GM21381 (cell line): ENCODE results near the gene ST3GAL6.

Source experiments
- ATAC-seq: cut with Tn5 transposase; IDR thresholded peaks from one replicate; pipeline ENCODE4 v1.9.1; 2021; ENCODE audit warnings: mild to moderate bottlenecking, moderate library complexity; ENCODE audit not compliant: unreplicated experiment

Gene ST3GAL6

DNA sequence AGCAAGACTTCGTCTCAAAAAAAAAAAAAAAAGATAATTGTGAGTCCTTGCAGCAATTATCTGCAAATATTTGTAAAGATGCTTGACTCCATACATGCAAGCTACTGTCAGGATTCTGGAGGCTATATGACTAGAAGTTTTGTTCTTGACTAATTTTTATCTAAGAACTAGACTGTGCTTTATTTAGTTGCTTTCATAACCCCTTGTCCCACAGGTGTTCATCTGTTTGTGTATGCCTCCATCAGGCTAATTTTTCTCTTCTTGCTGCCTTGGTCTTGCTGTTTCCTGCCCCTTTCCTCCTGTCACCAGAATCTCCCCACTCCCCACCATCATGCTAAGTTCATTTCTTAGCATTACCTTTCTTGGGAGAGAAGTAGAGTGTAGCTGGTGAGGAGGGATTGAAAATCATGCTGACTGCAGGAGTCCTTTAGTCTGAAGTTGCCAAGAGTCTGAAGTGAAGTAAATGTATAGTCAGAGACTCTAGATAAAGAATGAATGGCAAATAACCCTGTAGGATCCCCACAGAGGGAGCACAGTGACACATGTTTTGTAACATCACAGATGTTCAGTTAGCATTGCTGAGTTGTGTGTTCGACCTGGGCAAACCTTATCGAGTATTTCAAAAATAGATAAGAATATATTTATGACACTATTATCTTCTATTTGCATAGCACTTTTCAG, 12.5 kb downstream of the ST3GAL6 start:
- no peak for ATAC-seq

DNA sequence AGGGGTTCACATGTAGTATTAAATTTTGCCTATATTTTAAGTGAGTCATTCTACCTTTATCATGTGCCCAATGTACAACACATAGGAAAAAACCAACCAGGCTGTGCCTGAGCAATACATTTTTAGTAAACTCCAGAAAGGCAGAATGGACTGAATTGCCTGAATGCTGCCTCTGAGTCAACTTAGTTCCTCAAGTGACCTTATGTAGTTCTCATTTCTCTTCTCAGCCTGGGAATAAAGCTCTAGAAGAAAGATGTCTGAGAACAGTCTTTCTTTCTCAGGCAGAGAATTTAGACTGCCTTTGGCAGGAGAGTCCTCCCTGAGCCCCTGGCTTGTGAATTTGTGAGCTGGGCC, 13.0 kb downstream of the ST3GAL6 start:
- ATAC-seq = no peak

DNA sequence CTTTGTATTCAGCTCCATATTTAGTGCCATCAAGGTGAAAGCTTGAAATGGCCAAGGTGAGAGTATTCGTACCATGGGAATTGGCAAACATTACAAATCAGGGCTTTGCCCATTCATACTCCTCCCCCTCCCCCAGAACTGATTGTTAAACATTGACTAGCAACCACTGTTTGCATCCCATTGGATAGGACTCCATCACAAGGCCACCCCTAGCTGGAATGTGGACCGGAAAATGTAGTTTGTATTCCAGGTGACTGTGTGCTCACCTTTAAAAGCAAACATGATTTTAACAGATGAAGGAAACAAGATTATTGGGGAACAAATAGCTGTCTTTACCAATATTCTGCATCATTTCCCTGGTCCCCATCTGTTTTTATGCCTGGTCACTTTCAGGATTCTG, 14.1 kb downstream of the ST3GAL6 start:
- ATAC-seq = no peak

DNA sequence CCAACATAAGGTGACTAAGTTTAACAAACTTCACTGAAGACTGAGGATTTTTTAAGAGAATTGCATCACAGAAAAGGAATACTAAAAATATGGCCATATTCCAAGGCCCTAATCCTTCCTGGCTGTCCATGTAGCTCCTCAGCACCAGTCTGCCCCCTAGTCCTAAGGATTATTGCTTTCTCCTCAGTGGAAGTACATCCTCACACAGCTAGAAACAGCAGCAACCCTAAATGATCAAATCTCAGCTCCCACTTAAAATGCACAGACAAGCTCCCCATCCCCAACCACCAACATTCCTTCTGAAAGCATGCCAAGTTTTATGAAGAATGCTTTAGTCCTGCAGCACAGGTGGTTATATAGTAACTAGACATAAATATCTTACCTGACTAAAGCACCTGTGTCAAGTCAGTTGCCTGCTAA, 14.7 kb downstream of the ST3GAL6 start:
- ATAC-seq = no peak

DNA sequence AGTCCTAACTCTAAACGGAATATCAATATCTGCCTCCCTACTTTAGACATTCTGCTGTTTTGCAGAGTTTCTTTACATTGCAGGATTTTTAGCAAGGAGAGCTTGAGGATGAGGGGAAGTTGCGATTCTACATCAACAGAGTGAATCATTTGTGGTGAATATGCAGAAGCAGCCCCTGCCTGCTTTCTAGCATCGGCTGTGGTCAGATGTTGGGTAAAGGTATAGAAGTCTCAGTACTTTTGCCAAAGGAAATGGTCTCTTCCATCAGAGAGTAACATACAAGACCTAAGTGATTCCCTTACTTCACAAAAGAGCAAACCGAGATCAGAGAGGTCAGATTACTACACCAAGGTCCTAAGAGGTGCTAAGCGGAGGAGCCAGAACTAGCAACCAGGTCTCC, 15.2 kb downstream of the ST3GAL6 start:
- ATAC-seq = no peak

DNA sequence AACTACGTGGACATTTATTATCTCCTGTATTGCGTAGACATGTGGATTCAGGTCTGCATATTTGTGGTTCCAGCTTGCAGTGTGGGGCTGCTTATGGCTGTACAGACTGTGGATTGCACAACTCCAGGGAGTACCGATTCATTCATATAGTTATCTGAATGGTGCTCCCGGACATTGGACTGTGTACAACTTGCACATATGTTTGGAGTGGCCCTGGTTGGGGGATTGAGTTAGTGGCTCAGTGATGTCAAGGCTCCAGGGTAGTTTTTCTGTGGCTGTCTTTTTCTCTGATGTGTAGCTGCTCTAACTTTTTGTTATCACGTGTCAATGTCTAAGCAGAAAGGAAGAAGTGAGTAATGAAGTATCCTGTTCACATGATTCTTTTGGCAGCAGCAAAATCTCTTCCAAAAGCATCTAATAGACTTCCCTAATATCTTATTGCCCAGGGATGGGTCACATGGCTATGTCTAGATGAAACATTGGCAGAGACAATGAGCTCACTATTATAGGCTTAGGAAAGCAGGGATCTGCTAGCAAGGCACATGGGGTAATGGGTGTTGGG, 15.8 kb downstream of the ST3GAL6 start:
- ATAC-seq = no peak

DNA sequence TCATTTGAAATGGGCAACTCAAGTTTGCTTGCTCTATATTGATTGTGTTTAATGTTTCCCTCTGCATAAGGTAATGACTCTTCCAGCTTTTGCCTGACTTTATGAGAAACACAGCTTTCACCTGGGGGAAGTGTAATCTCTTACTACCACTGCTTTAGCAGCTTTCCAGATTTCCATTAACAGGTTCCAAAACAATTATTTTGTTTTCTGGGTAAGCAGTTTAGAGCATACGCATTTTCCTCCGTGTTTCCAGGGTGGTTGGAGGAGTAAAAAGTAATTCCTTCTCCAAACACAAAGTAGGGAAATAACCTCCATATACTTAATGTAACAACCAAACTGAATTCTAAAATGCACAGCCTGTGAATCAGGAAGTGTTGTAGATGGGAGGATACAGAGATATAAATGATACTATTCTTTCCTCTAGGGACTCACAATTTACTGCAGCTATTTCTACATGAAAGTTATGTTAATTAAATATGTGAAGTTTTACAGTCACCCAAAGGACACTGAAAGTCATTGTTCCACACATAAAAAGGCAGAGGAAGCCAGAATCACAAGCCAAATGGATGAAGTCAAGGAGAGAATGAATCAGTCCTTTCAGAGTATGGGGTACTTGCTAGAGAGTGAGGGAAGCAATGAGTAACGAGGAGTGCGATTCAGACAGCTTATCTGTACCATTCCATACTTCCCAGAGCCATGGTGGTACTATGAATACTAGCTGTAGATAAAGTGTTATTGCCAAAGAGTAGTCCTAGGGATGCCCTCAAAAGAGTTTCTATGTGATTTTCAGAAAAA, 16.6 kb downstream of the ST3GAL6 start:
- ATAC-seq = no peak

DNA sequence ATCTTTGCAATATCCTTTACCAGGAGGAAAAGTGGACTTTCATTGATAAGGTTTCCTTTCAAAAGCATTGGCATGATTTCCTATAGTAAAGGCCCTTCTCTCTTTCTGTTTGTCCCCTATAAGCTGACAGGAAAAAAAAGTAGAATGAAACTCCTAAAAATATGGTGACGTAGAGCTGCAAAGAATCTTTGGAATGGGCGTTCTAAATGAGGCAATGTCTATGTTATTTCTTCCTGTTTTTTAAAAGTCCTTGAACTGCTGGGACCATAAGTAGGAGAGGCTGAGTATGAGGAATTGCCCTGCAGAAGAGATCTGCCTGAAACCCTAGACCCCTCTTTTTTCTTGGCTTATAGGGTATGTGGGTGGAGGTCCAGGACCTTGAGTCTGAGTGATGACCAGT, 17.2 kb downstream of the ST3GAL6 start:
- ATAC-seq = no peak

DNA sequence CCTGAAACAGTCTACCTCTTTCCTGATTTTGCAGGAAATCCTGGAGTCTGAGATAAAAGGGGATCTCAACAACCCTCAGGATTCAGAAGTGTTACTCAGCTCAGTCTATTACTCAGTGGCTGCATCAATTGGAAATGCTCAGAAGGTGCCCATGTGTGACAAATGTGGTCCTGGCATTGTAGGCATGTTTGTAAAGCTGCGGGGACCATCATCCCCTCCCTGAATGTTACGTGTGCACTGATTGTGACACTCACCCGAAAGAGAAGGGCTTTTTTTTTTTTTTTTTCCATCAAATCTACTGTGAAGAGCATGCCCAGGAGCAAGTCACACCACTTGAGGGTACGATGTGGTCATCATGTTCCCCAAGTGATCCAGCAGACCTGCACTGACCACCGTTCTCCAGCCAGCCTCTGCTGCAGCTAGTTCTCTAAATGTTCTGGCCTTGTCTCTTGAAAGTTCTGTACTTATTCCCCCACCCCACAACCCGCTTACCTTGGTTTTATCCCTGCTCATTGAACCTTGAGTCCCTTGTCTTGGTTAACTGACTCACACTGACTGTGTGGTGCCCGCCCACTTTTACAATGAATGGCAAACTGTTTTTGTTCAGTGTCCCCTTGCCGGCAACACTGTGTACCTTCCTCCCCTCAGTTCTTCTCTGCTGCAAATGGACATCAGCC, 19.8 kb downstream of the ST3GAL6 start:
- ATAC-seq = no peak

DNA sequence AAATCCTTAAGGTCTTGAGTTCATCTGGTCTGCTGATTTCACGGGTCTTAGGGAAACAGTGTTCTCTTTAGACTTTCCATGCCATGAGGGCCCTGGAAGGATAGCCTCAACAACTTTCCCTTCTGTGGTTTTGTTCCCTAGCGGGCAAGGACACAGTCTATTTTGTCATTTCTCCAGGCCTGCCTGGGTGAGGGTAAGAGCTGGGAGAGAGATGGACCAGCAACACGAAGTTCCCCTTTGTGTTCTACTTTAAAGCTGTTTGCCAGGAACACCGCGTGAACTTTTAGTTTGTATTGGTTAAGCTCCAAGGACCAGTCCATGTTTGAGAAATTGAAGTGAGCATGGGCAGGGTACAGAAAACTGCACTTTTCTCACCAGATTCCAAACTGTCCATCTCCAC, 20.9 kb downstream of the ST3GAL6 start:
- ATAC-seq = no peak

DNA sequence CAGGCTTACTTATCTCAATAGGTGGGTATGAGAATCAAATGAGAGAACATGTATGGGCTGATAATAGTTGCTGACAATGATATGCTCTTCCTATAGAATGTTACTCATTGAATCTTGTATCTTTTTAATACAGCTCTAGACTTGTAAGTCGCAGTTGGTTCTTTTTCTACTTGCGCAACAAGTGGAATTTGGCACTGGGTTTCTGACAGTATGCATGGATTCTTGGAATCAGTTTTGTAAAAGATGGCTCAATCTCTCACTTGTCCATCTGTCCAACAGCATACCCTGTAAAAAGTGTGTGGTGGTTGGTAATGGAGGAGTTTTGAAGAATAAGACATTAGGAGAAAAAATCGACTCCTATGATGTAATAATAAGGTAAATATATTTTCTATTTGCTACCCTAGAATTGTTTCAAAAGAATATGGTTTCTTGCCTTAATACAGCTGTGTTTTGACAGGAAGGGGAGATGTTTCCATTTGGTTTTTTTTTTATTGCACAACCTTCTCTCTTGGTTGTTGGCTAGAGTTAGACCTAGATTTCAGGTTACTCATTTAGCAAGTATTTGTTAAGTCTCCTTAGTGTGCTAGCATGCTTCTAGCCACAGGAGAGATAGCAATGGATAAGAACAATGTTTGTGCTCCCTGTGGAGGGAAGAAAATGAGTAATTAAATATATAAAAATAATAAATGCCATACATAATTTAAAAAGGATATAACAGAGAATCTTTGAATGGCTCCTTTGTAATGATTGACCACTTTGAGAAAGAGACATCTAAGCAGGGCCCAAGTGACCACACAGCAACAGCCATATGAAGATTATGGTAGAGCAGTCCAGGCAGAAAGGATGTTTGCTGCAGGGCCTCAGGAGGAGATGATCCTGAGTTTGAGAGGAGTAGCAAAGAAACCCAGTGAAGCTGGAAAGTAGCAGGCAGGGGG, 21.8 kb downstream of the ST3GAL6 start:
- no peak for ATAC-seq

DNA sequence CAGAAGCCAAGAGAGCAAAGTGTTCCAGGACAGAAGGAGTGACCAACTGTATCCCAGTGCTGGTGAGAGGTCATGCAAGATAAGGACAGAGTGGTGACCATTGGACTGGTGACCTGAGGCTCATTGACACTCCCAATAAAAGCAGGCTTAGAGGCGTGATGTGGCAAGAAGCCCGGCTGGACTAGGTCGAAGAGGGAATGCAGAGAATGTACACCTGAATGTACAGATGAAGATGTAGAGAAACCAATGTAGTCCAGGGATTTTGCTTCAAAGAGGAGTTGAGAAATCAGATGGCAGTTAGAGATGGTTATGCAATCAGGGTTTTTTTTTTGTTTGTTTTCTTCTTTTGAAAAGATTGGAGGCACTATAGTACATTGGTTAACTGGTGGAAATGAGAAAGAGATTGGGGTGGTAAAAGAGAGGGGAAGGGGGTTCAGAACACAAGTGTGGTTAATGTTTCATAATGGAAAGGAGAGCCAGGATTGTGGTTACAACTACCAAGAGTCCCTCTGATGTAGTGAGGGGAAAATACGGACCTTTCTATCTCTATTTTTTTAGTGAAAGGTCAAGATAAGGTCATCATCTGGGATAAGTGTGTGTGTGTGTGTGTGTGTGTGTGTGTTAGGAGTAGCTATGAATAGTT, 23.3 kb downstream of the ST3GAL6 start:
- ATAC-seq = no peak

DNA sequence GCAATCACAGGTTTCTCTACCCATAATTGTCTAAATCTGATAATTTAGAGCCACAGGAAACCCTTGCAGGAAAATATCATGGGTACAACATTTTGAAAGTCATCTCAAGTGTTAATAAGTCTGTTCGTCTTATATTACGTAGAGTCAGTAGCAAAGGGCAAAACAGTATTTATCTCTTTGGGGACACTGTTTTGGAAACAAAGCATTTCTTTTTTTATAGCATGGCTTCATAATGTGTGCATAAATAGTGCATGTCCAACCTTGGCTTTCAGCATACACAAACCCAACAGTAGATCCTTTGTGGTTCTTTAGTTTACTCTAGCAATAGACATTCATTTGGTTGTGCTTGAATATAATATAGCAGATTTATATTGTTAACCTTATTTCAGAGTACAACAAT, 24.0 kb downstream of the ST3GAL6 start:
- no peak for ATAC-seq

DNA sequence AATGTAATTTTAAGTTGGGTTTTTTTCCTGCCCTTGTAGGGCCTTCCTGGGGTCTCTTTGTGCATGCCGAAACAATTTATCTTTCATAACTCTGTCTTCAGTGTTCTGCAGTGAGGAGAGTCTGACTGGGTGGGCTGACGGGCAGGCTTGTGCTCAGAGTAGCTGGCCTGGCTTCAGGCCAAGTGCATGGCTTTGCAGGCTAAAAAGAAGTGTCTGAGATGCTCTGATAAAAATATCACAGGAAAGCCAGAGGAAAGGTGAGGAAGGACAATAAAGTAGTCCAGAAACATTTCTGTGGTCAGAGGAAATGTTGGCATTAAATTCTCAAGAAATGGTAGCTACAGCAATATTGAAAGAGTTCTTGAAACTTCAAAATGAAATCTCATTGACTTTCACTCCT, 25.5 kb downstream of the ST3GAL6 start:
- ATAC-seq = no peak

DNA sequence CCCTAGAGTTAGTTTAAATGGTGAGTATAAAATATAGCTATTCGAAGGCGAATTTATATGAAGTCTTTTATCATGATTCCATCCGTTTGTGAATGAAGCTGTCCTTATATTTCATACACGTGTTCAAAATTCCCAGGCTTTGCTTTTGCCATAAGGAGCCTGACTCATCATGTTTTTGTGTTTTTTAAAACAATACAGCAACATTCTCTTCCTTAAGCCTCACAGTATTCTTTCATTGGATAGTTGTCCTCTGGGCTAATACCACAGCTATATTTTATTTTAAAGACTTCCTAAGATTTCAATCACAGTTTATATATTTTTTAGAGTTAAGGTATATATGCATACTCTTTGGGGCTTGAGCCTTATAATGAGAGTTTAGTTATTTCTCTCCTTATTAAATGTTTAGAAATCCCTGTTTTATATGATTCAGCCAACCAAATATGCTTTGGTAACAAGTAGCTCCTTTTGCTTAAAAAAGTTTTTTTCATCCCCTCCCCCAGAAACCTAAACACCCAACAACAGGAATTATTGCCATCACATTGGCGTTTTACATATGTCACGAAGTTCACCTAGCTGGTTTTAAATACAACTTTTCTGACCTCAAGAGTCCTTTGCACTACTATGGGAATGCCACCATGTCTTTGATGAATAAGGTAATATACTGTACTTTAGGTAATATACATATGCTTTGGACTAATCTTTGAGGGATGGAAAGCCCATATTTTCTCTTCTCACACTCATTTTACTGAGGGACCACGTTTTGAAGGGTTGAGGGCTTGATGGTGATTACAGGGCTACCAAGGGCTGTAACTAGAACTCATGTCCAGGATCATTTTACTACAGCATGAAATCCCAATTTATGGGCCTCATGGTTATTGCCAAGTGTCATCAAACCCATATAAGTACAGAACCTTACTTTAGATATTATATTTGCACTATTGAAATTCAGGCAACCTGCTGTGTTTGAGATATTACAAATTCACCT, 28.5 kb downstream of the ST3GAL6 start:
- no peak for ATAC-seq

DNA sequence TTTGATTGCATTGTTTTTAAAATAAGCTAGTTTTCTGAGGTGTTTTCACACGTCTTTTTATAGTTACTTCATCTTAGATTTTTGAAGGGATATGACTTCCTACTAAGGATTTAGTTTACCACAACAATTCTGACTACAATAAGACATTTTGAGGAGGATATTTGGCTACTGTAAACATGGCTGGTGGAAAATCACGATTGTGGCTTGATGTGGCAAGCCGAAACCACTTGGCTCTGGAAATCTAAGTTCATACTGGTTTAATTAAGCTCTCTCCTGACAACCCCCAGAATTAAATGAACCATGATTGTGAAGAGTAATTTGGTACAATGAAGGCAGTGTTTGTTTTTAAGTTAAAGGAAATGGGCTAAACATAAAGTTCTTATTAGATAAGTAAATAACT, 30.8 kb downstream of the ST3GAL6 start:
- ATAC-seq = no peak

DNA sequence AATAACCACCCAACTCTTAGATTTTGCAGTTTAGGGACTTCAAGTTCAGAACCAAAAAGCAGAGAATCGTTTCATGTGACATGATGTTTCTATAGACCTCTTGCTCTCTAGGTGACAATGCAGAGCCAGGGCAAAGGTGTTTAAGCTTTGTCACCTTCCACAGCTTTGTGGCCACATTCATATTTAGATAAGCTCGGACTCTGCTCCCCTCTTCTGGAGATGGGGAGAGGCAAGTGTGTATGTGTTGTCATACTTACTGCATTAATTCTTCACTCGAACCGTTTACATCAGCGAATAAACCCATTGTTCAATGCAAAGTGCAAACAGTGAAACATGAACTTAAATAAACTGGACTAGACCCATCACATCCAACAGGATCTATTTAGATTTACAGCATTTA, 33.2 kb downstream of the ST3GAL6 start:
- no peak for ATAC-seq

DNA sequence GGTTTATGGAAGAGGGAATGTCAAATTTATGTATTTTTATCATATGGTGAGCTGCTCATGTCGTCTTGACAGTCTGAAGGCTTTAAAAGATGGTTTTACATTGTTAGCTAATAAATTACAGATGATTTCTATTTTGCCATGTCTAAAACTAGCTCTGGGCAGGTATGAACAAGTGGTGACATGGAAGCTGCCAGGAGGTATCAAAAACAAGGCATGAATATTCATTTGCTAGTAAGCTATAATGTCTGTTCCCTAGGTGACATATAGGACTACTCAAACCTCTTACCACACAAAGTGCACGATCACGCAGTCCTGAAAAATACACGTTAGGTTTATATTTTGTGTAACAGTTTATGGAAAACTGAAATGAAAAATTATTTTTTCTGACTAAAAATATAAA, 34.8 kb downstream of the ST3GAL6 start:
- ATAC-seq = no peak

DNA sequence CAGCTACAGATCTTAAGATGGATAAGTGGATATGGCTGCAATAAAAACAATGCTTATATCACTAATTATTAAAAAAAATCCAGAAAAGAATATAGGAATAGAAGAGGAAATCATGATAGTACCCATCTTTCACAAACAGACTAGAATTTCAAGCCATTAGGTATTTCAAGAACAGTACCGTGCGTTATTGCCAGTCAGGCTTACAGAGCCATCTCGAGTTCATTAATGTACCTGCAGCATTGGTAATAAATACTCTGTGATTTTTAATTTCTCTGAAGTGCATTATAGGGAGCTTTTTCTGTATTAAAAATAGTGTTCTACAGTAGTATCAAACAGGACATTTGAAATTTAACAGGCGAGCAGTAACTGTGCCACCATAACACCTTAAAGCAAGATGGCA, 35.7 kb downstream of the ST3GAL6 start:
- ATAC-seq = no peak
